GM20000 (cell line): ENCODE results near the gene PRELID3B.

Experiments
- DNase-seq: peaks from one replicate; pipeline ENCODE4 v3.0.0; 2012; ENCODE audit warnings: low spot score
- TF ChIP-seq, protein P1 (sequence below): IDR thresholded peaks from 2 replicates; pipeline ENCODE4 v1.5.1; 2012; ENCODE audit warnings: mild to moderate bottlenecking, control low read depth; ENCODE audit errors: extremely low read depth, missing control alignments

Gene PRELID3B

DNA sequence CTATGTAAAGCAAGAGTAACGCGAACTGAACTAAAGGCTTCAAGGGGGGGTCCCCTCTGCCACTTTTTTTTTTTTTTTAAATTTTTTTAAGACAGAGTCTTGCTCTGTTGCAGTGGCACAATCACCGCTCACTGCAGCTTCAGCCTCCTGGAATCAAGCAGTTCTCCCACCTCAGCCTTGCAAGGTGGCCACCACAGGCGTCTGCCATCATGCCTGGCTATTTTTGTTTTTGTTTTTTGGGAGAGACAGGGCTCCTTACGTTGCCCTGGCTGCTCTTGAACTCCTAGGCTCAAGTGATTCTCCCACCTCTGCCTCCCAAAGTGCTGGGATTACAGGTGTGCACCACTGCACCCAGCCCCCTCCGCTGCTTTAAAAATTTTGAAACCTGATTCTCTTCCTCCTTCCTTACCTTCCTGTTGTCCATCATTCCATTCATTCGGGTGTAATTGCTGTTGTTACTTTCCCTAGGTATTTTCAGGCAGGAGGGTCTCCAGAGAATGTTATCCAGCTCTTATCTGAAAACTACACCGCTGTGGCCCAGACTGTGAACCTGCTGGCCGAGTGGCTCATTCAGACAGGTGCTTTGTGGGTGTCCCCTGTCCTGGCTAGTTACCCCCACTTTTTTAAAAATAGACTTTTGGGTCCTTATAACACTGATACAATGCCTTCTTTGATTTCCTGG is 56.2 kb downstream of the PRELID3B start:
- TF ChIP-seq, protein P1, sequence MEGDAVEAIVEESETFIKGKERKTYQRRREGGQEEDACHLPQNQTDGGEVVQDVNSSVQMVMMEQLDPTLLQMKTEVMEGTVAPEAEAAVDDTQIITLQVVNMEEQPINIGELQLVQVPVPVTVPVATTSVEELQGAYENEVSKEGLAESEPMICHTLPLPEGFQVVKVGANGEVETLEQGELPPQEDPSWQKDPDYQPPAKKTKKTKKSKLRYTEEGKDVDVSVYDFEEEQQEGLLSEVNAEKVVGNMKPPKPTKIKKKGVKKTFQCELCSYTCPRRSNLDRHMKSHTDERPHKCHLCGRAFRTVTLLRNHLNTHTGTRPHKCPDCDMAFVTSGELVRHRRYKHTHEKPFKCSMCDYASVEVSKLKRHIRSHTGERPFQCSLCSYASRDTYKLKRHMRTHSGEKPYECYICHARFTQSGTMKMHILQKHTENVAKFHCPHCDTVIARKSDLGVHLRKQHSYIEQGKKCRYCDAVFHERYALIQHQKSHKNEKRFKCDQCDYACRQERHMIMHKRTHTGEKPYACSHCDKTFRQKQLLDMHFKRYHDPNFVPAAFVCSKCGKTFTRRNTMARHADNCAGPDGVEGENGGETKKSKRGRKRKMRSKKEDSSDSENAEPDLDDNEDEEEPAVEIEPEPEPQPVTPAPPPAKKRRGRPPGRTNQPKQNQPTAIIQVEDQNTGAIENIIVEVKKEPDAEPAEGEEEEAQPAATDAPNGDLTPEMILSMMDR: no peak

DNA sequence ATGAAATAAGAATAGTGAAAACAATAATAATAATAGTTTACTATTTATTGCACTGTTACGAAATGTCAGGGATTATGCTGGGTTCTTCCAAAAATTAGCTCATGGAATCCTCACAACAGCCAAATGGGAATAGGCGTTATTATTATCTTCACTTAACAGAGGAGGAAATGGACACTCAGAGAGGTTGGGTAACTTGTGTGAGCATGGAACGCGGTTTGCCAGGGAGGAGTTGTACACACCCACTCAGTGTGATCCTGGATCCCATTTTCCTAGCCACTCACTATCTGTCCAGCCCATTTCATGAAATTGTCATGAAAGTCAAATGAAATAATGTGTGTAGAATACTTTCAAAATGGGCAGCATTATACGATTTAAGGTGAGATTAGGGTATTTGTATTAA is 56.9 kb downstream of the PRELID3B start:
- TF ChIP-seq, protein P1: no peak
- DNase-seq: no peak

More for the DNA sequence above, 56.2 kb downstream of the PRELID3B start:
- DNase-seq: no peak

DNA sequence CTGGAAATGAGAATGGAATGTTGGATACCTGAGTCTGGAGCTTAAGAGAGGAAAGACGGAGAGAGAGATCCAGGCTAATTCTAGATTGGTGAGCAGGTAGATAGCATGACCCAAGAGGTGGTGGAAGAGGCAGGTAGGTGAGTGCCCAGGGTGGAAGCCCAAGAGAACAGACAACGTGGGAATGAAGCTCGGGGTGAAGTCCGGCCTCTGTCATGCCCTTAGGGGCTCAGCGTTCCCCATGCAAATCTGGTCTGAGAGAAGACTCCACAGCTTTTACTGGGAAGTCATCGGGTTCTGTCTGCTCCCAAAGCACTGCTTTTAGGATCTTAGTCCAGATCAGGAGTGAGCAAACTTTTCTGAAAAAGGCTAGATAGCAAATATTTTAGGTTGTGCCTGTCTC is 57.9 kb downstream of the PRELID3B start:
- DNase-seq: no peak
- TF ChIP-seq, protein P1: no peak
